A673 (cell line): ENCODE measurements around the gene SLC31A2.

Source experiments
- CTCF ChIP-seq: fragments of 300-800, 200-600 bp; sonication (generic); conservative IDR thresholded peaks from 2 replicates; pipeline ENCODE4 v1.5.1; 2017; ENCODE audit warnings: low read depth, mild to moderate bottlenecking, antibody characterized with exemption, low read length, moderate library complexity, mixed read lengths
- EZH2 ChIP-seq: fragments of 200-600 bp; sonication (generic); IDR thresholded peaks from 2 replicates; pipeline ENCODE4 v1.6.1; 2017; ENCODE audit warnings: borderline replicate concordance, low read depth, mild to moderate bottlenecking, mixed read lengths, antibody characterized with exemption, low read length; ENCODE audit not compliant: poor library complexity, severe bottlenecking

GRCh38 chr9:113173341-113173740, 22.5 kb downstream of the SLC31A2 start:
- TF ChIP-seq CTCF (no peak), EZH2 (no peak)
